ENCODE measurements around the gene SLC15A4. TPM values are rescaled to one million over a fixed set of nuclear protein-coding genes. Genes with fewer than 3 reads are reported as not detected.

Gene SLC15A4
- total RNA-seq, 1 donor: 49.2 TPM

- no peak for DNase-seq (ENCODE audit: low read depth)
- TF ChIP-seq CTCF (IDR thresholded peaks at IDR 0.05; ENCODE audit: insufficient read depth, low read depth, low read length): no peak
- H3K4me3 ChIP-seq (ENCODE audit: low read depth, low read length): no peak overlapping the region
Observed at GRCh38 chr12:128798571-128799341, 25.0 kb downstream of the SLC15A4 start.

- H3K4me3 ChIP-seq (ENCODE audit: low read depth, low read length): no peak overlapping the region
- no peak for TF ChIP-seq CTCF (IDR thresholded peaks at IDR 0.05; ENCODE audit: insufficient read depth, low read depth, low read length)
- no peak for DNase-seq (ENCODE audit: low read depth)
Observed at GRCh38 chr12:128797119-128798118, 26.3 kb downstream of the SLC15A4 start.

- TF ChIP-seq CTCF (IDR thresholded peaks at IDR 0.05; ENCODE audit: insufficient read depth, low read depth, low read length): no peak
- no peak overlapping the region for H3K4me3 ChIP-seq (ENCODE audit: low read depth, low read length)
- no peak for DNase-seq (ENCODE audit: low read depth)
Observed at GRCh38 chr12:128796439-128797118, 27.2 kb downstream of the SLC15A4 start.

GRCh38 chr12:128795530-128796361, 28.0 kb downstream of the SLC15A4 start:
- no peak for TF ChIP-seq CTCF (IDR thresholded peaks at IDR 0.05; ENCODE audit: insufficient read depth, low read depth, low read length)

GRCh38 chr12:128794661-128795529, 28.9 kb downstream of the SLC15A4 start:
- TF ChIP-seq CTCF (IDR thresholded peaks at IDR 0.05; ENCODE audit: insufficient read depth, low read depth, low read length): no peak
- H3K4me3 ChIP-seq (ENCODE audit: low read depth, low read length): no peak overlapping the region
- no peak for DNase-seq (ENCODE audit: low read depth)

More at GRCh38 chr12:128795530-128796361, 28.0 kb downstream of the SLC15A4 start:
- DNase-seq (ENCODE audit: low read depth): no peak
- no peak overlapping the region for H3K4me3 ChIP-seq (ENCODE audit: low read depth, low read length)

Measured in fibroblast of villous mesenchyme (primary cell).